ENCODE measurements around the gene FNDC3A.
"Not testable (repeated sequence)": the region's sequence is repeated elsewhere in the genome, so short reads cannot be mapped to it uniquely, and the experiment has no call there.

The FNDC3A gene

GRCh38 chr13:49046002-49046401 lies 70.3 kb downstream of the FNDC3A start:
- DNase-seq = no peak

GRCh38 chr13:49046519-49046918 lies 70.8 kb downstream of the FNDC3A start:
- DNase-seq = no peak

GRCh38 chr13:49052813-49053212 lies 77.1 kb downstream of the FNDC3A start:
- DNase-seq = no peak

GRCh38 chr13:49053215-49053614 lies 77.5 kb downstream of the FNDC3A start:
- DNase-seq = no peak

GRCh38 chr13:49053906-49054305 lies 78.2 kb downstream of the FNDC3A start:
- no peak for DNase-seq

GRCh38 chr13:49055021-49055420 lies 79.3 kb downstream of the FNDC3A start:
- no peak for DNase-seq

GRCh38 chr13:49057176-49057575 lies 81.5 kb downstream of the FNDC3A start:
- no peak for DNase-seq

GRCh38 chr13:49058761-49059160 lies 83.0 kb downstream of the FNDC3A start:
- no peak for DNase-seq

GRCh38 chr13:49060678-49061387 lies 85.1 kb downstream of the FNDC3A start:
- no peak for DNase-seq

- DNase-seq = not testable (repeated sequence)
Measured at GRCh38 chr13:49061388-49061752, 85.7 kb downstream of the FNDC3A start.

GRCh38 chr13:49062297-49062896 lies 86.7 kb downstream of the FNDC3A start:
- no peak for DNase-seq

GRCh38 chr13:49063011-49063410 lies 87.3 kb downstream of the FNDC3A start:
- DNase-seq = no peak

GRCh38 chr13:49063497-49063896 lies 87.8 kb downstream of the FNDC3A start:
- no peak for DNase-seq

GRCh38 chr13:49064476-49064875 lies 88.8 kb downstream of the FNDC3A start:
- no peak for DNase-seq

- no peak for DNase-seq
Measured at GRCh38 chr13:49066856-49067255, 91.1 kb downstream of the FNDC3A start.

- not testable (repeated sequence) for DNase-seq
Measured at GRCh38 chr13:49068498-49068897, 92.8 kb downstream of the FNDC3A start.

GRCh38 chr13:49070021-49070420 lies 94.3 kb downstream of the FNDC3A start:
- not testable (repeated sequence) for DNase-seq

GRCh38 chr13:49071341-49071937 lies 95.7 kb downstream of the FNDC3A start:
- no peak for DNase-seq

GRCh38 chr13:49082653-49083536 lies 107.2 kb downstream of the FNDC3A start:
- no peak for DNase-seq

GRCh38 chr13:49084961-49085360 lies 109.2 kb downstream of the FNDC3A start:
- DNase-seq = no peak

- DNase-seq = no peak
Measured at GRCh38 chr13:49086722-49087121, 111.0 kb downstream of the FNDC3A start.

GRCh38 chr13:49093376-49093775 lies 117.7 kb downstream of the FNDC3A start:
- no peak for DNase-seq

- DNase-seq = no peak
Measured at GRCh38 chr13:49097374-49097773, 121.7 kb downstream of the FNDC3A start.
